PC-3 (cell line): ENCODE results near the gene MACROD2. TPM values are rescaled to one million over a fixed set of nuclear protein-coding genes. Genes with fewer than 3 reads are reported as not detected.

Source experiments
- ATAC-seq: fragments of 200-7000 bp; cut with Tn5 transposase; 2 replicates; pipeline ENCODE4 v1.9.1; 2020; ENCODE audit warnings: mild to moderate bottlenecking, moderate library complexity
- BruUV-seq: library from RNA; stranded (reverse); fragments of 400-500 nt; replicated peaks from 2 replicates; lab custom pipeline; 2021; lab: Mats Ljungman, UMichigan
- CTCF ChIA-PET: fragments of 300-600 bp; sonication (Branson Sonifier 250); formaldehyde crosslinking; loops from one replicate; lab custom pipeline; 2022; ENCODE audit warnings: antibody characterized with exemption; lab: Charles Lee
- POLR2A ChIA-PET: fragments of 300-600 bp; sonication (Branson Sonifier 250); formaldehyde crosslinking; loops from one replicate; lab custom pipeline; 2022; ENCODE audit warnings: antibody characterized with exemption; ENCODE audit not compliant: unreplicated experiment; lab: Charles Lee
- DNase-seq: peaks from one replicate; pipeline ENCODE4 v3.0.0-alpha.2; 2015
- H2AFZ ChIP-seq: fragments of 300-600 bp; sonication (generic); 2 replicates; pipeline ENCODE4 v1.6.0; 2016; ENCODE audit warnings: antibody characterized with exemption, low read length
- H3F3A ChIP-seq: fragments of 300-600 bp; sonication (generic); one replicate; pipeline ENCODE4 v1.6.0; 2017; ENCODE audit warnings: antibody characterized with exemption, low read length, control low read depth, mild to moderate bottlenecking; ENCODE audit not compliant: unreplicated experiment
- H3K27ac ChIP-seq: fragments of 300-600 bp; sonication (generic); 2 replicates; pipeline ENCODE4 v1.5.1; 2016; ENCODE audit warnings: mild to moderate bottlenecking, low read length
- H3K27me3 ChIP-seq: fragments of 300-600 bp; sonication (generic); 2 replicates; pipeline ENCODE4 v1.6.1; 2016; ENCODE audit warnings: low read length, mixed read lengths
- H3K36me3 ChIP-seq: fragments of 300-600 bp; sonication (generic); 2 replicates; pipeline ENCODE4 v1.6.1; 2016; ENCODE audit warnings: low read depth, mixed run types, low read length, mixed read lengths
- H3K4me1 ChIP-seq: fragments of 300-600 bp; sonication (generic); 2 replicates; pipeline ENCODE4 v1.5.1; 2016; ENCODE audit warnings: low read length; ENCODE audit not compliant: insufficient read depth
- H3K4me2 ChIP-seq: fragments of 300-600 bp; sonication (generic); 2 replicates; pipeline ENCODE4 v1.6.0; 2016; ENCODE audit warnings: low read length
- H3K4me3 ChIP-seq: fragments of 300-600 bp; sonication (generic); 2 replicates; pipeline ENCODE4 v1.5.1; 2016; ENCODE audit warnings: mild to moderate bottlenecking, low read length, mixed read lengths
- H3K79me2 ChIP-seq: fragments of 300-600 bp; sonication (generic); 2 replicates; pipeline ENCODE4 v1.6.1; 2017; ENCODE audit warnings: low read length, mixed read lengths
- H3K9ac ChIP-seq: fragments of 300-600 bp; sonication (generic); 2 replicates; pipeline ENCODE4 v1.6.0; 2016; ENCODE audit warnings: mild to moderate bottlenecking, low read length
- H3K9me2 ChIP-seq: fragments of 300-600 bp; sonication (generic); replicated peaks from 2 replicates; pipeline ENCODE4 v1.6.1; 2016; ENCODE audit warnings: mixed run types, low read length, mixed read lengths
- H3K9me3 ChIP-seq: fragments of 300-600 bp; sonication (generic); 2 replicates; pipeline ENCODE4 v1.6.1; 2016; ENCODE audit warnings: low read length, mixed read lengths
- H4K20me1 ChIP-seq: fragments of 300-600 bp; sonication (generic); 2 replicates; pipeline ENCODE4 v1.6.1; 2016; ENCODE audit warnings: low read length, mixed read lengths
- CTCF ChIP-seq: fragments of 300-600 bp; sonication (generic); conservative IDR thresholded peaks from 2 replicates; pipeline ENCODE4 v1.5.1; 2017; ENCODE audit warnings: antibody characterized with exemption, low read depth, mild to moderate bottlenecking, low read length
- EZH2 ChIP-seq: fragments of 300-600 bp; sonication (generic); IDR thresholded peaks from one replicate; pipeline ENCODE4 v1.6.1; 2017; ENCODE audit warnings: antibody characterized with exemption, mild to moderate bottlenecking, low read length; ENCODE audit not compliant: unreplicated experiment
- EZH2phosphoT487 ChIP-seq: fragments of 300-600 bp; sonication (generic); IDR thresholded peaks from 2 replicates; pipeline ENCODE4 v1.6.1; 2018; ENCODE audit warnings: mild to moderate bottlenecking, antibody characterized with exemption, low read length, borderline replicate concordance
- intact Hi-C: fragments of 100-400 bp; cut with micrococcal nuclease; formaldehyde crosslinking; loops from 2 replicates; pipeline ENCODE4 v1.9.0; 2023
- total RNA-seq: library from RNA; depleted of rRNA; stranded (reverse); fragments of >200 nt; gene quantifications from 2 replicates; pipeline ENCODE4 v1.2.3, GENCODE V29; 2014

The MACROD2 gene
- total RNA-seq, 1 experiment from 2014 or later: 3.1 TPM

- no peak overlapping the region for H3K4me3 ChIP-seq
- H3K27me3 ChIP-seq: no peaks in the 10 kb centered on the region
- no peaks in the 10 kb centered on the region for H4K20me1 ChIP-seq
- DNase-seq: no peak
- no peak overlapping the region for H2AFZ ChIP-seq
- H3K79me2 ChIP-seq: no peaks in the 10 kb centered on the region
- no TSS peak for BruUV-seq
- H3K9ac ChIP-seq: no peak overlapping the region
- H3K9me2 ChIP-seq: no peaks in the 10 kb centered on the region
- H3K4me1 ChIP-seq: no peaks in the 10 kb centered on the region
- H3F3A ChIP-seq: no peaks in the 10 kb centered on the region
- H3K4me2 ChIP-seq: no peak overlapping the region
- ATAC-seq: no peak
- no peak overlapping the region for H3K27ac ChIP-seq
- CTCF ChIA-PET: no interaction called here
- no peaks in the 10 kb centered on the region for H3K36me3 ChIP-seq
- POLR2A ChIA-PET: no interaction called here
- intact Hi-C loops: no loop called here
- H3K9me3 ChIP-seq: no peaks in the 10 kb centered on the region
- no peak for TF ChIP-seq CTCF
- TF ChIP-seq EZH2: no peak
- TF ChIP-seq EZH2phosphoT487: no peak
Measured at GRCh38 chr20:15875446-15875845, 1880.1 kb downstream of the MACROD2 start.

GRCh38 chr20:15882553-15882952 is 1887.2 kb downstream of the MACROD2 start:
- TF ChIP-seq EZH2phosphoT487 (no peak), EZH2 (no peak), CTCF (no peak)
- POLR2A ChIA-PET: no interaction called here

GRCh38 chr20:15886250-15886649 is 1890.9 kb downstream of the MACROD2 start:
- H3K27me3 ChIP-seq: no peaks in the 10 kb centered on the region
- H3K9ac ChIP-seq: no peak overlapping the region
- H3K4me1 ChIP-seq: no peaks in the 10 kb centered on the region
- no peak for DNase-seq
- no peak overlapping the region for H3K27ac ChIP-seq
- H3K9me3 ChIP-seq: no peaks in the 10 kb centered on the region
- no peak overlapping the region for H3K4me3 ChIP-seq
- no peak overlapping the region for H2AFZ ChIP-seq
- no peaks in the 10 kb centered on the region for H3K36me3 ChIP-seq
- no peaks in the 10 kb centered on the region for H3K9me2 ChIP-seq
- no peaks in the 10 kb centered on the region for H3K79me2 ChIP-seq
- no peaks in the 10 kb centered on the region for H3F3A ChIP-seq
- TF ChIP-seq CTCF: no peak
- TF ChIP-seq EZH2: no peak
- TF ChIP-seq EZH2phosphoT487: no peak
- H3K4me2 ChIP-seq: no peak overlapping the region
- POLR2A ChIA-PET: no interaction called here
- intact Hi-C loops: no loop called here
- no peaks in the 10 kb centered on the region for H4K20me1 ChIP-seq
- CTCF ChIA-PET: no interaction called here
- ATAC-seq: no peak
- BruUV-seq: no TSS peak

More at GRCh38 chr20:15882553-15882952, 1887.2 kb downstream of the MACROD2 start:
- DNase-seq (peak; percentile 43), ATAC-seq (no peak; the same call in 1 of the 2 replicates)
- Histone ChIP-seq H3K4me1 (no peaks in the 10 kb centered on the region), H3K36me3 (no peaks in the 10 kb centered on the region), H3K27ac (no peak overlapping the region), H3K9ac (no peak overlapping the region), H3K9me3 (peaks cover 6% of the 10 kb centered on the region; the same call in 1 of the 2 replicates), H3K4me2 (no peak overlapping the region), H3K27me3 (no peaks in the 10 kb centered on the region), H4K20me1 (no peaks in the 10 kb centered on the region), H3K79me2 (no peaks in the 10 kb centered on the region), H3F3A (no peaks in the 10 kb centered on the region), H3K4me3 (no peak overlapping the region), H2AFZ (no peak overlapping the region), H3K9me2 (no peaks in the 10 kb centered on the region)
- intact Hi-C loops: no loop called here
- CTCF ChIA-PET: no interaction called here
- no TSS peak for BruUV-seq
